Suppressor macrophage treated with lipopolysaccharide for 4 hours (primary cell): ENCODE results near the gene EFCC1.

Experiments
- DNase-seq: peaks from one replicate; pipeline ENCODE4 v3.0.0-alpha.2; 2020

The EFCC1 gene

DNA sequence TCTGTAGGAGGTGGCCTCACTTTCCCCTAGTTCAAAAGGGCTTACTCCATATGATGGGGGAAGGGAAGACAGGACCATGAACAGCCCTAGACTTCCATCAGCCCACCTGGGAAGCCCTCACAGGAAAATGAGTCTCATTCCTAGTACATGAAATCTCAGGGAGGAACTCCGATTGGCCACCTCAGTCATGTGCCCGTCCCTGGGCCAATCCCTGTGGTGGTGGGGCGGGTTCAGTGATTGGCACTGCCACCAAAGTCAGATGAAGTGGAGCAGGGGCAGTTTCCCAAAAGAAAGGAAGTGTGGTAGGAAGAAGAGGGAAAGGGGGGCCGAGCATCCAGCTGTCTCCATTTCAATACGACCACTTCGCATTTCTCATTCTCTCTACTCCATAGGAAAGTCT is 33.5 kb downstream of the EFCC1 start:
- DNase-seq: no peak

DNA sequence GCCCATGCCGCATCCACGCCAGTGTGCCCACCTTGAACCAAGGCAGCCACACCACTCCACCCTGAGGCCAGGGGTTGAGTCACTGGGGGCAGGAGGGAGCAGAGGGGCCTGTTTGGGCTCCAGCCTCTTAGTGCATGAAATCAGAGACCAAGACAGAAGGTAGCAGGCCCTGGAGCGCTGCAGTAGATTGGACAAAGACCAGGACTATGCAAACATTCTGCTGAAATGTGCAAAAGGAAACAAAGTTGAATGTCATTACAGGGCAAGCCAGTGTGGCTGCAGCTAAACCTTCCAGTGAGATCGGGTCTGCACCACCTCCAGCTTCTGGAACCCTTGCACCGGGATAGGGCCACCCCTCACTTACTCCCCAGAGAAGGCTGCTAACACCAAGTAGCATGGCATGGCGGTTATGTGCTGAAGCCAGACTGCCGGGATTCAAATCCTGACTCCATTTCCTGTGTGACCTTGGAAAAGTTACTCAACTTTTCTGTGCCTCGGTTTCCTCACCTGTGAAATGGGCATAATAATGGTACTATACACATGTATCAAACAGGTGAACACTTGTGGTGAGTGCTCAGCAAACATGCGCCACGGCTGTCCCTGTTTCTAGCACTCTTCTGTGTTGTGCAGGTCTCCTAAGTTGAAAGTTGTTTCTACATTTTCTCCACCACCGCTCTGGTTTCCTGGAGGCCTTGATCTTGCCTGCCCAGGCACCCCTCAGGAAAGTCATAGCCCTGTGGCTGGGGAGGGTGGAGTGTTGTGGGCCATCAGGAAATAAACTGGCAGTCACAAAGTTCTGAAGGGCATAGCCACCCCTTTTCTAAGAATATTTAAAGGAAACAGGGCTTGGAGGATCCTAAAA is 34.5 kb downstream of the EFCC1 start:
- DNase-seq: no peak

DNA sequence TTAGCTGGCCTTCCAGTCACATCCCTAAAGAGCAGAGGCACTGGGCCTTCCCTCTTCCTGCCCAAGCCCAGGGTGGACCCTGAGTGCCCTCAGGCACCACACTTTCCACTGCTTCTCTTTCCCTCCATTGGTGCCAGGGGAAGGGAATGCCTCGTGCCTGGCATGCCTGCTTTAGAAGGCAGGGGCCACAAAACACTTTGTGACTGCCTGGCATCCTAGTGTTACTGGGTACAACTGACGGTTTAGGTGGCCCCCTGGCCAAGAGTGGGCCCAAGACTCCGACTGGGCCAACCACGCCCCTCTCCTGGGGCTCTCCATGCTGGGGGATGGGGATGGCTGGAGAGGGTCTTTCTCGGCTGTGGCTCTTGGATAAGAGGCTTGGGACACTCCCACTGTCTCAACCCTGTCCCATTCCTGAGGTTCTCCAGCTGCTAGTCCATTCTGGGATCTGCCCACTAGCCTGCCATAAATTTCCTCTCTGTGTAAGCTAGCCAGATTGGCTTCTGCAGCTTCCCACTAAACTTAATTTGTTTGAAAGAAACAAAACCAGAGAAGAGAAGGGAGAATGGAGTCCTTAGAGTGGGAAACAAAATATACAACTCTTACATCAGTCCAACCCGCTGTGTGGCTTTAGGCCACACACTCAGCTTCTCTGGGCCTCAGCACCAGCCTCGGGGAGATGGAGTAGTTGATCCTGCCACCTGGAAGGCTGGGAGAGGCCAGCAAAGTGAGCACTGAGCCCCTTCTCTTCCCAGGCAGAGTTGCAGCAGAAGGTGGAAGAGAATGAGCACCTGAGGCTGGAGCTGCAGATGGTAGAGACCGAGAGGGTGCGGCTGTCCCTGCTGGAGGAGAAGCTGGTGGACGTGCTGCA is 35.4 kb downstream of the EFCC1 start:
- no peak for DNase-seq

DNA sequence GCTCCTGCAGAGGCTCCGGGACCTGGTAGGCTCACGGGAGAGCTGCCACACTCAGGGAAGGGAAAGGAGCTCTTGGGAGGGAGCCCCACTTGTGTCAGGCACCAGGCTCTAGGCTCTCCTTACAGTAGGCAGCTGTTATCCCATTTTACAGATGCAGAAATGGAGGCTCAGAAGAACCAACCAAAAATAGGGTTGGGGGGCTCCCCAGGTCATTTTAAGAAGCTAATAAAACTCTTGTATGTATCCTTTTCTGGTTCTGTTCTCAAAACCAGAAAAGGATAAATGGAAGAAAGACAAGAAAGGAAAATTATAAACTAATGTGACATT is 36.0 kb downstream of the EFCC1 start:
- DNase-seq: no peak

DNA sequence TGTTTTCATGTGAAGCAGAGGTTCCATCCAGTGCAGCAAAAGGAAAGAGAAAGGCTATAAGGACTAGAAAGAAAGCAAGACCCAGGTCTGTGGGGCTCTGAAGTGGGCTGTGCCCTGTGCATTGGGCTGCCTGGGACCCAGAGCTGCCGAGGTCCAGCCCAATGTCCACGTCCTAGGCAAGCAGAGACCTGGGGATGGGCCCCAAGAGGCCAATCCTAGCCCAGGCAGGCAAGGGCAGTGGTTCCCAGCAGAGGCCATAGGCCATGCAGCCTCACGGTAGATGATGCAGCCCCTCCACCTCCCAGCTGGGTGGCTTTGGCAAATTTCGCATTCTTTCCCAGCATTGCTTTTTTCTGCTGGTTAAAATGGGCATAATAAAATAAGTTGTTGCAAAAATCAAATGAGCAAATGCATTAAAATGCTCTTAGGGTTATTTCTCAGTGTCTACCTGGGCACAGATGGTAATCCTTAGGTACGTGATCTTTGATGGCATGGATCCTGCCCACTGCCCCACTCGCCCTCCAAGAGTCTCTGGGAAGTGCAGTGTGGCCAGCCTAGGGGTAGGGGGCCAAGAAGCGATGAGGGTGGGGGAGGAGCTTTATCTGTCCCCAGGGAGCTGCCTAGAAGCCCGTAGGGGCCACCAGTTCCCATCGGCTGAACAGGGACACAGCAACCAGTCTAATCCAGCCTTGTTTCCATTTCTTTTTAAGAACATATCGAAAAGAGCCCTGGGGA is 37.2 kb downstream of the EFCC1 start:
- no peak for DNase-seq

DNA sequence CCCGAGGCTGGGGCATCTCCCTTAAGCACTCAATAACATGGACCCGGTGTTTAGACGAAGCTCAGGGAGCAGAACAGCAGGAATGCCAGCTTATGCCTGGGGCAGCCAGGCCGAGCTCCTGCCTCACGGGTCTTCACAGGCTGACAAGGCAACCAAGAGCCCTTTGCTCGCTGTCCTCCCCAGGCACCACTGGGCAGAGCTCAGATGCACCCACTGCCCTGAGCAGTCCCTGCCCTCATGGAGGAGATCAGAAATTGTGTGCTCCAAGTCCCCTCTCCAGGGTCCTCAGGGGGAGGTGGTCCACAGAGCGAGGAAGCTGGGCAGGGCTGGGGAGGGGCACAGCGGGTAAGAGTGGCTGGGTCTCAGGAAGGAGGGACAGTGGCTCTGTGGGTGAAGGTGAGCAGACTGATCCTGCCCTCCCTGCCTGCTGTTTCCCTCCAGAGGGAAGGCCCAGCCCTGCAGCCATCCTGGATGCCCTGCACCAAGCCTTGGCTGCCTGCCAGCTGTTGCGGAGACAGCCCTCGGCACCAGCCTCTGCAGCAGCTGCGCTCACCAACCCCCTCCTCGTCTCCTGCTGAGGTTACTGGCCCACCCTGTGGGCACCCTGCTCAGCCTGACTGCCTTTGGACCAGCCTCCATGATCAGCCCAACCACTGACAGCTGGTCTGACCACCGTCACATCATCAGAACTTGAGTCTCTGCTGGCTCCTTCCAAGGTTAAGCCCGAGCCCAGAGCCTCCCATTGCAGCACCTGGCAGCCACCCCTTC is 38.4 kb downstream of the EFCC1 start:
- no peak for DNase-seq

DNA sequence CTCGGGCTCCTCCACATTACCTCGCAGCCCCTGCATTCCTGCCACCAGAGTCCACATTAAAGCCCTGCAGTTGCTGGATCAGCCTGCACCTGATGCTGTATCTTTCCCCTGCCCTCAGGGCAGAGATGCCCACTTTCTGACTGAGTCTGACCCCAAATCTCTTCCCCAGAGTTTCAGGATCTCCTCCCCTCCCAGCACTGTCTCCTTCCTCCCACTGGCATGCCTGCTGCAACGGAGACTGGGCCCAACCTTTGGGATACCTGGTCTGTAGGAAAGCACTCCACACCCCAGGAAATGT is 38.9 kb downstream of the EFCC1 start:
- DNase-seq: no peak

DNA sequence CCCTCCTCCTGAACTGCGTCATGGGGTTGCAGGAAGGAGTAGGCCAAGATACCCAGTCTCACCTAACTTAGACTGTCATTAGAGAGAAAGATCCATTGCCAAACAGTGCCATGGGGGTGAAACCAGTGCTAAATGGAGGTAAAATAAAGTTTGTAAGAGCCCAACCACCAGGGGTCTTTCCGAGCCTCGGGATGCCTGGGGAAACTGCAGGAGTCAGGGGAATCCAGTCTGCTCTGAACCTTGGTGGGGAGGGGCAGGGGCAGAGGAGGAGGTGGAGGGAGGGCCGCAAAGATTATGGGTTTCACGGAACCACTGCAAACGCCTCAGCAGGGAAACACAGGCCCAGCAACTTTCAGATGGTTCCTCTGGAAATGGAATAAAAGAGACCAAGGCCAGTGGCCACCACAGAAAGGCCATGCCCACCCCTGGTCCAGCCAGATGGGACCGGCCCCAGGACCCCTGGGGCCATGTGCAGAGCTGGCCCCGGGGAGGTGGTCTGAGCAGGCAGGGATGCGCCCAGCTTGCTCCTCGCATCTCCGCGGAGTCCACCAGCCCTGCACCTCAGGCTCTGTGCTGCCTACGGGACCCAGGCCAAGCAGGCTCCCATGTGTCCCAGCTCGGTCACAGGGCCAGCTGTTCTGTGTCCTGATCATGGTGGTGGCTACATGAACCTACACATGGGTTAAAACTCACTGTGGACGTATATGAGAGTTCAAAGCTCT is 39.6 kb downstream of the EFCC1 start:
- DNase-seq: no peak

DNA sequence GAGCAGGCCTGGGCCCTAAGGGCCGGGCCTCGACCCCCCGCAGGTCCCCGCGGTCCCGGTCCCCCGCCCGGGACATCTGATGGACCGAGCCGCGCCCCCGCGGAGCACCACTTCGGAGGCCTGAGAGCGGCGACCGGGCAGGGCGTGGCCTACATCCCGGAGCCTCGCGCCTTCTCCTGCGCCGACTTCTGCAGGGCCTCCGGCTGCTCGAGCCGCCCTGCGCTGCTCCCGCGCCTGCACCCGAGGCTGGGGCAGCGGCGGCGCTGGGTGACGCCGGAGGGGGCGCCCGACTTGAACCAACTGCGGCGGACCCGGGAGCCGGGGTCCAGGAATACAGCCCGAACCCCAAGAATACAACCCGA is 44.6 kb downstream of the EFCC1 start:
- no peak for DNase-seq

DNA sequence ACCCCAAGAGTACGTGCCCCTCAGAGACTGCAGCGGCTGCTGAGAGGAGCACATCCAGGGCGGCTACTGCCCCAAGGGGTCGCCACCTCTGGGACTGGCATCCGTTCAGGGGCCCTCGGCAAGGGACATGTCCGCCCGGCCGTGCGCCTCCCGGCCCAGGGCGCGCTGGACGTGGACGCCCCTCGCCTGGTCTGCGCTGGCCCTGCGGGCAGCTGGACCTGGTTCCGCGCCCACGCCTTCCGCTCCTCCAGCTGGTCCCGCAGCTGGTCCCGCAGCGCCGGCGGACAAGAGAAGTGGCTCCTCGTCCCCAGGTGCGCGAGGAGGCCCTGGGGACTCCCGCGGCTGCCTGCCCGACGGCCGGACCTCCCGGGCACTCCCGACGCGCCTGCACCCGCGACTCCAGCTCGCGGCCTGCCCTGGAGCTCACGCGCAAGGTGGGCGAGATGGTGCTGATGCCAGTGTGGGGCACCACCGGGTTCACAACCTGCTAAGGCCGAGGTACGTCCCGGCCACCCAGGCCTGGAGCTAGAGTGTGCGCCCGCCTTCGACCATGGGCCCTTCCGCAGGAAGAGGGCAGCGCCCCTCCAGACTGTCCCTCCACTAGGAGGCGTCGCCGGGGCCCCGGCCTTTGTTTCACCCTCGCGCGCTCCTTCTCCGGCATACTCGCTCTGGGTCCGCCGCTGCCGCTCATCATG is 45.1 kb downstream of the EFCC1 start:
- no peak for DNase-seq

DNA sequence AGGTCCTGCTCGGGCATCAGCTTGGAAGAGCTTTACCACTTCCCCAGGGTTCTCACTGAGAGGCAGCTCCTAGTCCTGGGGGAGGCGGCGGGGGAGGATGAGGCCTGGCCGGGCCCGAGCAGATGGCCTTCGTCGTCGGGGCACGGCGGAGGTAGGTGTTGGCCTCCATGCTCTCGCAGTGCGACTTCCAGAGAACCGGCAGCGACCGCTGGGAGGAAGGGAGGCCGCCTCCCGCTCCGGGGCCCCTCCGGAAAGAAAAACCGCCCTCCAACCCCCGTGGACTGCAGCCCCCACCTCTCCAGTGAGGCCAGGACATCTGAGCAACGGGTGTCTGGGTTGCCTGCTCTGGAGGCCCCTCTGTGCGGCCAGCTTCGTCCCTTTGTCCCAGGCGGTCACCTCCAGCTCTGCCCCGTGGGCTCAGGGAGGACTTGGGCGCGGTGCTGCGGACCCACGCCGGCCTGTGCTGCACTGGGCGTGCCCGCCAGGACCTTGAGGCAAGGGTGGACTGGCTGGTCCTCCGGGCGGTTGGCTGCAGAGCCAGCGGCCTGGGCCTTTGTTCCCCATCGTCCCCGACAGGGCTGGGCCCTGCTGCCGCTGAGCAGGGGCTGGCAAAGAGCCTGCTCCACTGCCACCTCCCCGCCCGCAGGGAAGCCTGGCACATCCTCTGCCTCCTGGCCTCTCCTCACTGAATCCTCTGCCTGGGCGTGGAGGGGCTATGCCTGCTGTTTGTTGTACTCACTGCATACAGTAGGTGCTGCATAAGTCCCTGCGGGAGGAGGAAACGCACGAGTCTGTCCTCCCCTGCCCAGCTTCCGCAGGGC is 45.8 kb downstream of the EFCC1 start:
- no peak for DNase-seq

DNA sequence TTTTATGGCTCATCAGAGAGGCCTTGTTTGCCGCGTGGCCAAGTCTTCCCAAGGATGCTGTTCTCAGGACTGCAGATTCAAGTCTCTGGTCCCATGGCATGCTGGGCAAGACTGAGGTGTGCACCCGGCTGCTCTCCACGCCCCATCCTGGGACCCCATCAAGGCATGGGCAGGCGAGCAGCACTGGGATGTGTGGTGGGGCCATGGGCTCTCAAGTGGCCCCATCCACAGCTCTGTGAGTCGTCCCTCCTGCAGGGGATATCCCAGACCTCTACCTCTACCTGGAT is 46.4 kb downstream of the EFCC1 start:
- DNase-seq: no peak

DNA sequence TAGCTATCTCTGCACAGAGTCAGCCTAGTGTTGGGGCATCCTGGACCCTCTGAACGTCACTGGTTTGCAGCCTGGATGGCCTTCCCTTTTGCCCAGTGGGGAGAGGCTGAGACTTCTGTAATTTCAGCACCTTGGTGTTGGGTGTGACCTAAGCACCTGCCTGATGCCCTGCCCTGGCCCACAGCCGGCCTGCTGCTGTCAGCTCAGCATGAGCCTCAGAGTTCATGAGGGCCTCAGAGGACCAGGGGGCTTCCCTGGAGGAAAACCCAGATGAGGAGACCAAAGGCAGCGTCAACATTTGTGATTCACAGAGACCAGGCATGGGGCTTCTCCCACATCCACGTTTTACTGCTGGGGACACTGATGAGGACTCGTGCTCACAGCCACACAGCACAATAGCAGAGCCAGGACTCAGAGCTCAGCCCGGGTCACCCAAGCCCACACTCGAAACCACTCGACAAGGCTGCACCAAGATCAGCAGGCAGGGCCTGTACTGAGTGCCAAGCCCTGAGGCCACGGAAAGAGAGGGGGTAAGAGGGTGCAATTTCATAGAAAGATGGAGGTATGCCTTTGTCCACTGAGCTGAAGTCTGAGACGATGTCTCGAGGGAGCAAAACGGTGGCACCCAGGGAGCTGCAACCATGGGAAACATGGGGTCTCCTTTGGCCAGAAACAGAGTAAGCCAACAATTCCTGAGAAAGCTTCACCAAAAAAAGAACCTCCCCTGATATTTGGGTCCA is 49.6 kb downstream of the EFCC1 start:
- DNase-seq: no peak

DNA sequence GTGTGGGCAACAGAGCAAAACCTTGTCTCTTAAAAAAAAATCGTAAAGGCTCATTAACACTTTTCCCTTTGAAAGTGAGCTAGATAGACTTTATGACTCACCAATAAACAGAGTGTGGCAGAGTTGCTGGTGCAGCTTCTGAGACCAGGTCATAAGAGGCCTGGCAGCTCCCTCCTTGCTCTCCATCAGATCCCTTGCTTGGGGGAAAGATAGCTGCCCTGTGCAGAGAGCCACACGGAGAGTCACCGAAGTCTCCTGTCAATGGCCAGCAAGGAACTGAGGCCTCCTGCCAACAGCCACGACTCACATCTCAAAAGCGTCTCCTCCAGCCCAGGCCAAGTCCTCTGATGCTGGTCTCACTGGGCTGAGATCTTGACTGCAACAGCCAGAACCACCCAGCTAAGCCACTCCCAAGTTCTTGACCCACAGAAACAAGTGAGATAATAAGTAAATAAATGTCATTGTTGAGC is 50.8 kb downstream of the EFCC1 start:
- DNase-seq: no peak

DNA sequence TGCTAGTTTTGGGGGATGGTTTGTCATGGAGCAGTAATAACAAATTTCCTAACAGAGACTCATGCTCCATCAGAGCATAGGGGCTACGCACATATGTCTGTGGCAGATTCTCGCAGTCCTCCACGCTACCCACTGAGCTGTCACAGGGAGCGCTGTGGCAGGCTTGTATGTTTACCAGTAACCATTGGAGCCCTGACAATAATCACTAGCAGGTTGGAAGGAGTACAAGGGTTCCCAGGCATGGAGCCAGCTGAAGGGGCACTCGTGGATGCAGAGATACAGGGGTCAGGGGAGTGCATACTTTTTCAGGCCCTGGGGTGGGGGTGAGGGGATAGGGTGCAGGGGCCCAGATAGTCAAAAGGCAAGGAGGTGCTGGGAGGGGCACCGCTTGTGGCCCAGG is 51.6 kb downstream of the EFCC1 start:
- no peak for DNase-seq

DNA sequence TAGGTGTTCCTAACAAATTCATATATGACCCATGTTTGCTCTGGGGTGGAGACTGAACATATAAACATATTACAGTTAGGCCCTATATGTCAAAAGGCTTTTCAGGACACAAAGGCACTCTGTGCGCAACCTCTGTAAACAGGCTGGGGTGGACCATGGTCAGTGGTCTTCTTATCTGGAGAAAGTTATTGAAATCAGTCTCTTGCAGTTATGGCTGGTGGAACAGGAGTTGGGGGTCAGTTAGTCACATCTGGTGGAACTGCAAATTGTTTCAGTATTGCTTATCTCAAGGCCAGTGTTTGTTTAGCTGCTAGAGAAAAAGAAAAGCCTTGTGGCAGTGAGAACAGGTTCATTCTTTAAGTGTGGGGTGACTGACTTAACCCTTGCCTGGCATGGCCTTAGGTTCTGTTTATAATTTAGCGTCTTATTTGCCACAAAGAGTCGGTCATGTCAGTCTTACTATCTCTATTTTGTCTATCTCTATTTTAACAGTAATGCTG is 53.6 kb downstream of the EFCC1 start:
- DNase-seq: no peak

DNA sequence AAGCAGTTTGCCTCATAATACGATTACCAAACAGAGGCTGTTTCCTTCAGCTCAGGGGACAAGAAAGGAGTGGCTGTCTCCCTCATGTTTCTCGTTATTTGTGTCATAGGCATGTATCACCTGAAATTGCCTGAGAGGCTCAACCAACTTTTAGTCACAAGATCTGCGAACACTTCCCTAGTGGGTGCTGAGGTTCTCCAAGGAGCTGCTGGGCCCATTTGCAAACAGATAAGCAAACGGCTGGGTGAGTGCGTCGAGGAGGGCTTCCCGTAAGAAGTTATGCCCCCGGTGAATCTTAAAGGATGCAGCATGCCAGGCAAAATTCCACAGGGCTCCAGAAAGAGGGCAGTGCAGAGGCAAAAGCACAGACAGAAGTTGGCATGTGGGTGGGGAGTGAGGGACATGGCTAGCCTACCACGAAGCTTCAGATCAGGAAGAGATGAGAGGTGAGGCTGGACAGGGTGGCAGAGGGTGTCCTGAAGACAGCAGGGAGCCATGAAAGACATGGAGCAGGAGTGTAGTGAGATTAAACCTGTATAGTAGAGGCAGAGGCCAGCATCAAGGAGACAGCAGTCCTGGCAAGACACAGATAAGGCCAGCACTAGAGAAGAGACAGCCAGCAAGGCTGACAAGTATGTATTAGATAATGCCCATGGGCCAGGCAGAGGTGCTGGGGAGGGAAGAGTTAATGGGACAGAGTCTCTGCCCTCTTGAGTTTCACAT is 55.5 kb downstream of the EFCC1 start:
- no peak for DNase-seq

DNA sequence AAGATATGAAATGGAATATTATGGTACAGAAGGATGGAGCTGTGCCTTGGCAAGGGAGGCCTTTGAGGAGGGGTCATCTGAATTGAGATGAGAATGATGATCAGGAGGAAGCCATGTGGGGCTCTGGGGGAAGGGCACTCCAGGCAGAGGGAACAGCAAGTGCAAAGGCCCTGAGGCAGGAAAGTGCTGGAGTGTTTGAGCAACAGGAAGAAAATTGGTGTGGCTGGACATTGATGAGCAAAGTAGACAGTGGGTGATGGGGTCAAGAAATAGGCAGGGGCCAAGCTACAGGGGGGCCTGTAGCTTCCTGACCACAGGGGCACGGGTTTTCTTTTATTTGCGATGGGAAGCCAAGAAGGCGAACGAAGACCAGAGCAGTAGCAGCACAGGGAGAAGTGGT is 56.1 kb downstream of the EFCC1 start:
- no peak for DNase-seq

DNA sequence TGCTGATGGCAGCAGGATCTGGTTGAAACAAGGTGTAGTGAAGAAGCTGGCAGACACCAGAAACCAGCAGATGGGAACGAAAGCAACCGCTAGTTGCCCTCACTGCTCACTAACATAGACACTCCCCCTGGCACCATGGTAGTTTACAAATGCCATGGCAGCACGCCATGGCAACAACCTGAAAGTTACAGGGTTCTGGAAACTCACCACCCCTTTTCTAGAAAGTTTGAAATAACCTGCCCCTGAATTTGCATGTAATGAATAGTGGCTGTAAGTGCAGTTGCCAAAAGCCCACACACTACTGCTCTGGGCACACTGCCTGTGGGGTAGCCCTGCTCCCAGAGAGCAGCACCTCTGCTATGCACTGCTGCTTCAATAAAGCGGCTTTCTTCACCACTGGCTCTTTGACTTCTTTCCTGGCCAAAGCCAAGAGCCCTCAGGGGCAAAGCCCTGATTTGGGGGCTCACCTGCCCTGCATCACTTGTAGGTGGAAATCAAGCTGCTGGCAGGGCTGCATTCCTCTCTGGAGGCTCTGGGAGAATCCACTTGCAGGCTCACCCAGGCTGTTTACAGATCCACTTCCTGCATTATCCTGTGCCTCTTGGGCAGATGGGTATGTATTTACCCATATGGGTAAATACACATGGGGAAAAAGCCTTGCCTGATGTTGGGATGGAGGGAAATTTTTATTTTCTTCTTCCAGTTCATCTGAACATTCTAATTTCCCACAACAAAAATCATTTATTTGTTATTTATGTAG is 57.5 kb downstream of the EFCC1 start:
- no peak for DNase-seq
